ENCODE results near the gene BEX2.
"Not testable (repeated sequence)": the region's sequence is repeated elsewhere in the genome, so short reads cannot be mapped to it uniquely, and the experiment has no call there.

BEX2 gene

GRCh38 chrX:103310555-103311398, at the start of gene BEX2:
TSS of gene BEX2 (minus strand) at chrX:103310990. CDS start at chrX:103309976, 1,014 bp downstream.
- peak in 13 of 14 donors; percentile 4 to 86 (median 46) for DNase-seq

GRCh38 chrX:103360092-103360491, 49.3 kb upstream of the BEX2 start:
- no peak for DNase-seq

- DNase-seq = not testable (repeated sequence)
Measured at GRCh38 chrX:103359605-103360004, 48.8 kb upstream of the BEX2 start.

GRCh38 chrX:103357871-103358270, 47.1 kb upstream of the BEX2 start:
- no peak for DNase-seq

GRCh38 chrX:103356858-103357257, 46.1 kb upstream of the BEX2 start:
- DNase-seq = peak in 5 of 14 donors; percentile 7 to 42 (median 10)

- DNase-seq = peak in 11 of 14 donors; percentile 4 to 60 (median 38)
Measured at GRCh38 chrX:103356130-103356798, 45.5 kb upstream of the BEX2 start, which contains the start of gene TCEAL9. TSS of gene TCEAL9 (plus strand) at chrX:103356506. CDS start at chrX:103357685, 1,179 bp downstream.

- DNase-seq = no peak
Measured at GRCh38 chrX:103347682-103348397, 37.0 kb upstream of the BEX2 start.

- DNase-seq = no peak
Measured at GRCh38 chrX:103344606-103345005, 33.8 kb upstream of the BEX2 start.

GRCh38 chrX:103343105-103343504, 32.3 kb upstream of the BEX2 start:
- DNase-seq = peak in 3 of 14 donors; percentile 1 to 7 (median 4)

GRCh38 chrX:103338663-103339062, 27.9 kb upstream of the BEX2 start:
- peak in 2 of 14 donors; percentile 13 to 23 for DNase-seq

GRCh38 chrX:103330681-103331288, 20.0 kb upstream of the BEX2 start:
- peak in 4 of 14 donors; percentile 7 to 39 (median 22) for DNase-seq

- DNase-seq = peak in 12 of 14 donors; percentile 4 to 81 (median 40)
Measured at GRCh38 chrX:103329991-103330390, 19.2 kb upstream of the BEX2 start, which contains the start of gene TCEAL7. TSS of gene TCEAL7 (plus strand) at chrX:103330239. CDS start at chrX:103331404, 1,165 bp downstream.

- DNase-seq = no peak
Measured at GRCh38 chrX:103311399-103311780, 600 bp upstream of the BEX2 start.

- DNase-seq = peak in 2 of 14 donors; percentile 2 to 11
Measured at GRCh38 chrX:103309860-103310554, 783 bp downstream of the BEX2 start.

GRCh38 chrX:103305666-103306065, 5.1 kb downstream of the BEX2 start:
- DNase-seq = not testable (repeated sequence)

- DNase-seq = no peak
Measured at GRCh38 chrX:103304705-103305104, 6.1 kb downstream of the BEX2 start.

- DNase-seq = no peak
Measured at GRCh38 chrX:103293118-103293517, 17.7 kb downstream of the BEX2 start.

GRCh38 chrX:103279624-103280023, 31.2 kb downstream of the BEX2 start:
- DNase-seq = no peak

- peak in 12 of 14 donors; percentile 0 to 85 (median 13) for DNase-seq
Measured at GRCh38 chrX:103276581-103277002, 34.2 kb downstream of the BEX2 start, which contains the start of gene TCEAL5. TSS of gene TCEAL5 (minus strand) at chrX:103276750. CDS start at chrX:103274563, 2,187 bp downstream.

- DNase-seq = peak in 2 of 14 donors; percentile 6 to 22
Measured at GRCh38 chrX:103275947-103276567, 34.7 kb downstream of the BEX2 start.

- no peak for DNase-seq
Measured at GRCh38 chrX:103274284-103274683, 36.5 kb downstream of the BEX2 start.

Data from C1 segment of cervical spinal cord (tissue), 14 donors.